ENCODE measurements around the gene TMEM234.

Gene TMEM234

GRCh38 chr1:32199043-32199716 is 23.0 kb downstream of the TMEM234 start:
- no peak for DNase-seq

- no peak for DNase-seq
These were observed 23.7 kb downstream of the TMEM234 start for GRCh38 chr1:32198237-32199042.

GRCh38 chr1:32197837-32198236 is 24.3 kb downstream of the TMEM234 start:
- DNase-seq: no peak

GRCh38 chr1:32197074-32197473 is 25.1 kb downstream of the TMEM234 start:
- no peak for DNase-seq

GRCh38 chr1:32195972-32196823 is 26.0 kb downstream of the TMEM234 start:
- no peak for DNase-seq

GRCh38 chr1:32195531-32195930 is 26.6 kb downstream of the TMEM234 start:
- DNase-seq: no peak

GRCh38 chr1:32194984-32195383 is 27.2 kb downstream of the TMEM234 start:
- DNase-seq: no peak

- DNase-seq: no peak
These were observed 29.8 kb downstream of the TMEM234 start for GRCh38 chr1:32192220-32192948.

- DNase-seq: no peak
These were observed 34.3 kb downstream of the TMEM234 start for GRCh38 chr1:32187850-32188249.

- no peak for DNase-seq
These were observed 35.7 kb downstream of the TMEM234 start for GRCh38 chr1:32186491-32186890.

GRCh38 chr1:32186077-32186476 is 36.1 kb downstream of the TMEM234 start:
- DNase-seq: no peak

- DNase-seq: no peak
These were observed 37.5 kb downstream of the TMEM234 start for GRCh38 chr1:32184650-32185049.

GRCh38 chr1:32182060-32182459 is 40.1 kb downstream of the TMEM234 start:
- DNase-seq: no peak

GRCh38 chr1:32181563-32181962 is 40.6 kb downstream of the TMEM234 start:
- DNase-seq: no peak

GRCh38 chr1:32181065-32181464 is 41.1 kb downstream of the TMEM234 start:
- no peak for DNase-seq

- peak; percentile 54 for DNase-seq
These were observed 41.7 kb downstream of the TMEM234 start for GRCh38 chr1:32180186-32181060.

- peak; percentile 95 for DNase-seq
These were observed 42.5 kb downstream of the TMEM234 start, which contains the start of gene TXLNA for GRCh38 chr1:32179443-32180185. Gene TXLNA (plus strand): TSS chr1:32179675. CDS start chr1:32180346, 671 bp downstream.

GRCh38 chr1:32179193-32179442 is 43.0 kb downstream of the TMEM234 start:
- no peak for DNase-seq

- DNase-seq: peak; percentile 66
These were observed 43.6 kb downstream of the TMEM234 start for GRCh38 chr1:32178380-32179192.

GRCh38 chr1:32172621-32173245 is 49.4 kb downstream of the TMEM234 start:
- no peak for DNase-seq
